Measurements from ENCODE around the gene BAAT. TPM values are rescaled to one million over a fixed set of nuclear protein-coding genes. Genes with fewer than 3 reads are reported as not detected.

BAAT gene
- total RNA-seq = 0.14 TPM in 1 of 2 replicates, not detected in the other

DNA sequence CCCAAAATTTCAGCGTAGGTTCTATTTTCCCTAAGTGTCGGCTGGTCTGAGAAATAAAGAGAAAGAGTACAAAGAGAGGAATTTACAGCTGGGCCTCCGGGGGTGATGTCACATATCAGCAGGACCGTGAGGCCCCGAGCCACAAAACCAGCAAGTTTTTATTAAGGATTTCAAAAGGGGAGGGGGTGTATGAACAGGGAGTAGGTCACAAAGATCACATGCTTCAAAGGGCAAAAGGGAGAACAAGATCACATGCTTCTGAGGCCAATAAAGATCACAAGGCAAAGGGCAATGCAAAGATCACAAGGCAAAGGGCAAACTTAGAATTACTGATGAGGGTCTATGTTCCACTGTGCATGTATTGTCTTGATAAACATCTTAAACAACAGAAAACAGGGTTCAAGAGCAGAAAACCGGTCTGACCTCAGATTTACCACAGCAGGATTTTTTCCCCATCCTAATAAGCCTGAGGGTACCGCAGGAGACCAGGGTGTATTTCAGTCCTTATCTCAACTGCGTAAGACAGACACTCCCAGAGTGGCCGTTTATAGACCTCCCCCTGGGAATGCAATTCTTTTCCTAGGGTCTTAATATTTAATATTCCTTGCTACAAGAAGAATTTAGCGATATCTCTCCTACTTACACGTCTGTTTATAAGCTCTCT lies at the start of gene BAAT:
Gene BAAT, minus strand, starts transcription at position 134 of the 664 bp plus-strand sequence. CDS start 13,602 bp downstream, outside the sequence.

DNA sequence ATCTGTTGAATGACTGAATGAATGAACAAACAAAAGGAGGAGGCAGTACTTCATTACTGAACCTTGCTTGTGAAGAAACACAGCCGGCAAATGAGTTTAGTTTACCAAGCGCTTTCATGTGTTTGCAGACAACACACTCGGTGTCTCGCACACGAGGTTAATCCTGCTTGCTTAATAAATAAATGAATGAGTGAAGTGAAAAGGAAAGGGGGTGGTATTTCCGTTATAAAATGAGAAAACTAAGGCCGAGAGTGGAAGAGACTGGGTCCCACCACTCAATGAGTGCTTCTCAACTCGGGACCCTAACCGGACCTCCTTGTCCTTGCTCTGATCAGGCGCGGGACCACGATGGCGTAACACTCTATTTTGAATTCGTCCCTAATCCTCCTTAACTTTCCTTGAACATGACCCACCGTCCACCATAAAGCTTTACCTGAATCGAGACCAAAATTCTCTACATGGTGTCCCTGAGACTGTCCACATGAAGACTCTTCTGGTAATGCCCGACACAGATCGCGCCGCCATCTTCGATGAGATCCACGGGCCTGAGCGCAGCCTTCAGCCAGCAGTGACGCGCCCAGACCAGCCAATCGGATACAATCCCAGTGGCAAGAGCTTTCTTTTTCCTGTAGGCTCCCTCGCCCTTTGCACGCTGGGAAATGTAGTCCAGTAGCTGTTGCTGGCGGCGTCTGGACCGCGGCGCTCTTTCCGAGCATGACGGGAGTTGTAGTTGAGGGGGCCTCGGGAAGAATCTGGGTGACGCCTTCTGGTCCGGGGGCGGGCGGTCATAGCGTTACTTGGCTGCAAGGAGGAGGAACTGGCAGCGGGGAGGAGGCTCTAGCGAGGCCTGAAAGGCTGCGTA lies 13.5 kb upstream of the BAAT start, which contains the start of the genes MRPL50 and ZNF189:
Gene MRPL50, minus strand, starts transcription at position 551 of the 862 bp plus-strand sequence. Its CDS starts 26 bp downstream, at position 525.
Gene ZNF189, plus strand, starts transcription at position 784 of the 862 bp plus-strand sequence. CDS start 306 bp downstream, outside the sequence.

Small RNA genes within 50 kb of the gene (small RNA-seq; reads per million reads assigned to genes)
- gene RF00322 (ENCODE audit: low replicate concordance) = not detected

Other genes starting within 250 kb of the BAAT start
- gene MRPL50, start 13.6 kb upstream of the BAAT start, total RNA-seq = 6.3 and 11.2 TPM in 2 replicates
- 11.4 and 13.7 TPM in 2 replicates for gene ZNF189, start 13.8 kb upstream of the BAAT start, total RNA-seq
- gene ALDOB, start 50.8 kb upstream of the BAAT start, total RNA-seq = not detected in 2 replicates
- 23.5 and 31.1 TPM in 2 replicates for gene RNF20, start 148.8 kb upstream of the BAAT start, total RNA-seq
- gene PPP3R2, start 210.0 kb upstream of the BAAT start, total RNA-seq = not detected in 2 replicates

Data from placental pericyte (primary cell).